IMR-90 (cell line): Measurements from ENCODE around the gene TAF1B.

Source experiments
- BHLHE40 ChIP-seq: fragments of 150-350 bp; IDR thresholded peaks from 2 replicates; pipeline ENCODE4 v1.6.1; 2016; ENCODE audit warnings: mild to moderate bottlenecking, low read depth, low read length
- CTCF ChIP-seq: conservative IDR thresholded peaks from 2 replicates; pipeline ENCODE4 v1.5.1; 2012; ENCODE audit warnings: mild to moderate bottlenecking, low read depth, low read length, improper control_type of control experiment
- MAFK ChIP-seq: IDR thresholded peaks from 2 replicates; pipeline ENCODE4 v1.6.1; 2012; ENCODE audit warnings: low read depth, low read length, improper control_type of control experiment
- MAZ ChIP-seq: IDR thresholded peaks from 2 replicates; pipeline ENCODE4 v1.6.1; 2012; ENCODE audit warnings: low read depth, mild to moderate bottlenecking, low read length, improper control_type of control experiment, moderate library complexity, borderline replicate concordance
- POLR2A ChIP-seq: IDR thresholded peaks from 2 replicates; pipeline ENCODE4 v1.6.1; 2012; ENCODE audit warnings: mild to moderate bottlenecking, low read depth, low read length
- RAD21 ChIP-seq: IDR thresholded peaks from 2 replicates; pipeline ENCODE4 v1.6.1; 2012; ENCODE audit warnings: low read length, improper control_type of control experiment
- RCOR1 ChIP-seq: IDR thresholded peaks from 2 replicates; pipeline ENCODE4 v1.6.1; 2012; ENCODE audit warnings: mild to moderate bottlenecking, low read length, improper control_type of control experiment; ENCODE audit not compliant: insufficient replicate concordance
- RFX5 ChIP-seq: IDR thresholded peaks from 2 replicates; pipeline ENCODE4 v1.8.0; 2012; ENCODE audit warnings: low read depth, mild to moderate bottlenecking, low read length, moderate library complexity
- SMC3 ChIP-seq: fragments of 150-350 bp; IDR thresholded peaks from 2 replicates; pipeline ENCODE4 v1.6.1; 2016; ENCODE audit warnings: low read depth, mild to moderate bottlenecking, antibody characterized with exemption, low read length, moderate library complexity
- USF2 ChIP-seq: fragments of 150-350 bp; IDR thresholded peaks from 2 replicates; pipeline ENCODE4 v1.6.1; 2017; ENCODE audit warnings: mild to moderate bottlenecking, antibody characterized with exemption, low read length, low read depth
- TF ChIP-seq, protein P1 (sequence below): fragments of 150-350 bp; IDR thresholded peaks from 2 replicates; pipeline ENCODE4 v1.6.1; 2016; ENCODE audit warnings: low read depth, mild to moderate bottlenecking, low read length, moderate library complexity, borderline replicate concordance

GRCh38 chr2:9945596-9945995 is 102.3 kb downstream of the TAF1B start:
- no peak for TF ChIP-seq CTCF
- no peak for TF ChIP-seq RFX5
- TF ChIP-seq RCOR1 = no peak
- TF ChIP-seq MAFK = no peak
- no peak for TF ChIP-seq USF2
- no peak for TF ChIP-seq POLR2A
- no peak for TF ChIP-seq RAD21
- TF ChIP-seq, protein P1, sequence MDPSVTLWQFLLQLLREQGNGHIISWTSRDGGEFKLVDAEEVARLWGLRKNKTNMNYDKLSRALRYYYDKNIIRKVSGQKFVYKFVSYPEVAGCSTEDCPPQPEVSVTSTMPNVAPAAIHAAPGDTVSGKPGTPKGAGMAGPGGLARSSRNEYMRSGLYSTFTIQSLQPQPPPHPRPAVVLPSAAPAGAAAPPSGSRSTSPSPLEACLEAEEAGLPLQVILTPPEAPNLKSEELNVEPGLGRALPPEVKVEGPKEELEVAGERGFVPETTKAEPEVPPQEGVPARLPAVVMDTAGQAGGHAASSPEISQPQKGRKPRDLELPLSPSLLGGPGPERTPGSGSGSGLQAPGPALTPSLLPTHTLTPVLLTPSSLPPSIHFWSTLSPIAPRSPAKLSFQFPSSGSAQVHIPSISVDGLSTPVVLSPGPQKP = no peak
- no peak for TF ChIP-seq SMC3
- no peak for TF ChIP-seq BHLHE40
- TF ChIP-seq MAZ = no peak
